ENCODE data around the gene TRAPPC6A.

DNA sequence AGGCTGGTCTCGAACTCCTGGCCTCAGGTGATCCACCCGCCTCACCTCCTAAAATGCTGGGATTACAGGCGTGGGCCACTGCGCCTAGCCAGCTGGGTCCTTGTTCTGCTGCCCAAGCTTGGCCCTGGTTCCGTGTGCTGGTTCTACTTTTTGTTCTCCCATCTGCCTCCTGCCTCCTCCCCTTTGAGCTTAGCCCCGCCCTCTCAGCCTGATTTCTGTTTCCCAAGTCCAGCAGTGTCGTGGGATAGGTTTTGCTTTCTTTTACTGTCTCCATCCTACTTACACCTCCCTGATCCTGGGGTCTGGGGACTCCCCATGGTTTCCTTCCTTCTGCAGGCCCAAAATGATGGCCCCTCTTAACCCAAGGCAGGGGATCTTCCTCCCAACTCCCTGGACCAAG is 2.9 kb upstream of the TRAPPC6A start:
- TF ChIP-seq CTCF (IDR thresholded peaks at IDR 0.05), result no peak
- TF ChIP-seq POLR2AphosphoS5 (IDR thresholded peaks at IDR 0.05), result no peak
- TF ChIP-seq POLR2A (IDR thresholded peaks at IDR 0.05), result no peak

Data from suprapubic skin (tissue), 4 donors.